H9 (cell line): ENCODE results near the gene LRRC26. TPM values are rescaled to one million over a fixed set of nuclear protein-coding genes. Genes with fewer than 3 reads are reported as not detected.

Source experiments
- DNase-seq: peaks from one replicate; pipeline ENCODE4 v3.0.0-alpha.2; 2017
- H2AFZ ChIP-seq: one replicate; pipeline ENCODE4 v1.6.1; 2013; ENCODE audit warnings: mild to moderate bottlenecking, low read length, control low read depth, moderate library complexity
- H2AK5ac ChIP-seq: 2 replicates; pipeline ENCODE4 v1.6.1; 2013; ENCODE audit warnings: low read length, control low read depth, mixed read lengths; ENCODE audit not compliant: insufficient read length
- H2BK120ac ChIP-seq: one replicate; pipeline ENCODE4 v1.6.1; 2013; ENCODE audit warnings: low read depth, mild to moderate bottlenecking, low read length, control low read depth, inconsistent platforms; ENCODE audit not compliant: poor library complexity, severe bottlenecking
- H2BK12ac ChIP-seq: 2 replicates; pipeline ENCODE4 v1.6.1; 2013; ENCODE audit warnings: low read length, control low read depth, mixed read lengths, low read depth; ENCODE audit not compliant: insufficient read length
- H2BK15ac ChIP-seq: 2 replicates; pipeline ENCODE4 v1.6.1; 2013; ENCODE audit warnings: low read depth, low read length, control low read depth
- H2BK20ac ChIP-seq: one replicate; pipeline ENCODE4 v1.6.1; 2013; ENCODE audit warnings: low read depth, mild to moderate bottlenecking, low read length, control low read depth, inconsistent platforms; ENCODE audit not compliant: poor library complexity, severe bottlenecking
- H2BK5ac ChIP-seq: 2 replicates; pipeline ENCODE4 v1.6.1; 2013; ENCODE audit warnings: low read length, control low read depth, mixed read lengths; ENCODE audit not compliant: insufficient read length
- H3K14ac ChIP-seq: 2 replicates; pipeline ENCODE4 v1.6.1; 2013; ENCODE audit warnings: low read length, control low read depth; ENCODE audit not compliant: insufficient read depth
- H3K18ac ChIP-seq: 2 replicates; pipeline ENCODE4 v1.6.1; 2013; ENCODE audit warnings: low read depth, mild to moderate bottlenecking, mixed read lengths, low read length, control low read depth; ENCODE audit not compliant: insufficient read length
- H3K23ac ChIP-seq: 2 replicates; pipeline ENCODE4 v1.6.1; 2013; ENCODE audit warnings: low read length, control low read depth, mixed read lengths, low read depth; ENCODE audit not compliant: insufficient read length
- H3K23me2 ChIP-seq: 2 replicates; pipeline ENCODE4 v1.6.1; 2013; ENCODE audit warnings: low read depth, mild to moderate bottlenecking, mixed read lengths, low read length, control low read depth; ENCODE audit not compliant: insufficient read length, poor library complexity, severe bottlenecking
- H3K27ac ChIP-seq: 2 replicates; pipeline ENCODE4 v1.5.1; 2013; ENCODE audit warnings: low read length, control low read depth, mixed read lengths, low read depth; ENCODE audit not compliant: insufficient read length
- H3K27me3 ChIP-seq: 2 replicates; pipeline ENCODE4 v1.6.1; 2013; ENCODE audit warnings: low read length, control low read depth, inconsistent platforms; ENCODE audit not compliant: insufficient read depth
- H3K4ac ChIP-seq: 2 replicates; pipeline ENCODE4 v1.6.1; 2013; ENCODE audit warnings: low read depth, mild to moderate bottlenecking, control low read depth, inconsistent platforms, low read length, moderate library complexity
- H3K4me1 ChIP-seq: 2 replicates; pipeline ENCODE4 v1.6.1; 2013; ENCODE audit warnings: low read length, control low read depth, inconsistent platforms; ENCODE audit not compliant: insufficient read depth
- H3K4me2 ChIP-seq: 2 replicates; pipeline ENCODE4 v1.6.1; 2013; ENCODE audit warnings: low read length, control low read depth, mixed read lengths; ENCODE audit not compliant: insufficient read length, insufficient read depth
- H3K56ac ChIP-seq: 2 replicates; pipeline ENCODE4 v1.6.1; 2013; ENCODE audit warnings: low read depth, mild to moderate bottlenecking, mixed read lengths, low read length, control low read depth; ENCODE audit not compliant: insufficient read length
- H3K79me1 ChIP-seq: 2 replicates; pipeline ENCODE4 v1.6.1; 2013; ENCODE audit warnings: low read depth, mild to moderate bottlenecking, moderate library complexity, low read length, control low read depth, inconsistent platforms; ENCODE audit not compliant: insufficient read depth, poor library complexity, severe bottlenecking
- H3K79me2 ChIP-seq: 2 replicates; pipeline ENCODE4 v1.6.1; 2013; ENCODE audit warnings: low read length, control low read depth, inconsistent platforms; ENCODE audit not compliant: insufficient read depth
- H3K9ac ChIP-seq: 2 replicates; pipeline ENCODE4 v1.6.1; 2013; ENCODE audit warnings: low read length, control low read depth, mixed read lengths; ENCODE audit not compliant: insufficient read length; ENCODE audit errors: extremely low read depth
- H3K9me3 ChIP-seq: one replicate; pipeline ENCODE4 v1.6.1; 2013; ENCODE audit warnings: low read depth, low read length, inconsistent platforms; ENCODE audit not compliant: control insufficient read depth
- H3T11ph ChIP-seq: one replicate; pipeline ENCODE4 v1.6.1; 2013; ENCODE audit warnings: mild to moderate bottlenecking, low read length, control low read depth, inconsistent platforms
- H4K20me1 ChIP-seq: one replicate; pipeline ENCODE4 v1.6.1; 2013; ENCODE audit not compliant: control insufficient read depth, insufficient read length, insufficient read depth
- H4K5ac ChIP-seq: 2 replicates; pipeline ENCODE4 v1.6.1; 2013; ENCODE audit warnings: low read depth, mild to moderate bottlenecking, mixed read lengths, low read length, control low read depth; ENCODE audit not compliant: insufficient read length
- H4K8ac ChIP-seq: replicated peaks from 2 replicates; pipeline ENCODE4 v1.6.1; 2013; ENCODE audit warnings: low read length, control low read depth, mixed read lengths, low read depth; ENCODE audit not compliant: insufficient read length
- H4K91ac ChIP-seq: 2 replicates; pipeline ENCODE4 v1.6.1; 2013; ENCODE audit warnings: low read depth, mild to moderate bottlenecking, moderate library complexity, mixed read lengths, low read length, control low read depth; ENCODE audit not compliant: insufficient read length
- H3K27ac Mint-ChIP-seq, 3 experiments: 2 replicates in 2 of 3; 3 replicates in 1 of 3; pipeline ENCODE4 v1.8.0; 2020 to 2021; ENCODE audit warnings: mixed read lengths in 3 of 3, mild to moderate bottlenecking in 1 of 3, moderate library complexity in 1 of 3
- H3K27me3 Mint-ChIP-seq: 2 replicates; pipeline ENCODE4 v1.8.0; 2021; ENCODE audit warnings: low read depth, mild to moderate bottlenecking, moderate library complexity, mixed read lengths
- H3K36me3 Mint-ChIP-seq, 3 experiments: 2 replicates in 2 of 3; 3 replicates in 1 of 3; pipeline ENCODE4 v1.8.0; 2020 to 2021; ENCODE audit warnings: low read depth in 3 of 3, mixed read lengths in 3 of 3; ENCODE audit not compliant: insufficient read depth in 1 of 3
- H3K4me1 Mint-ChIP-seq, 2 experiments: 2 replicates each; pipeline ENCODE4 v1.8.0; 2020; ENCODE audit warnings: mixed read lengths in 2 of 2
- H3K4me3 Mint-ChIP-seq, 2 experiments: 2 replicates in 1 of 2; 3 replicates in 1 of 2; pipeline ENCODE4 v1.8.0; 2020 to 2021; ENCODE audit warnings: mild to moderate bottlenecking in 2 of 2, mixed read lengths in 2 of 2, moderate library complexity in 1 of 2
- H3K9me3 Mint-ChIP-seq, 2 experiments: 2 replicates in 1 of 2; 3 replicates in 1 of 2; pipeline ENCODE4 v1.8.0; 2020; ENCODE audit warnings: mild to moderate bottlenecking in 2 of 2, mixed read lengths in 2 of 2, moderate library complexity in 1 of 2
- WGBS: extraction: QIAGEN DNeasy Blood & Tissue Kit; methylation state at CpG from one replicate; pipeline ENCODE4 v1.1.7; 2013; ENCODE audit warnings: missing lambda C conversion rate, low lambda C conversion rate, mixed read lengths; ENCODE audit not compliant: insufficient read length; ENCODE audit errors: extremely low coverage; 5-methylcytosine and 5-hydroxymethylcytosine counted together
- total RNA-seq: library from RNA; stranded (reverse); gene quantifications from 2 replicates; pipeline ENCODE4 v1.2.1, GENCODE V29; 2021
- TF ChIP-seq, protein P1 (sequence below): fragments of 200-600 bp; sonication (generic); conservative IDR thresholded peaks from 3 replicates; pipeline ENCODE4 v1.8.0; 2021; ENCODE audit warnings: antibody characterized with exemption, mild to moderate bottlenecking

Gene LRRC26
- total RNA-seq, 1 experiment from 2014 or later = 0.96 TPM

DNA sequence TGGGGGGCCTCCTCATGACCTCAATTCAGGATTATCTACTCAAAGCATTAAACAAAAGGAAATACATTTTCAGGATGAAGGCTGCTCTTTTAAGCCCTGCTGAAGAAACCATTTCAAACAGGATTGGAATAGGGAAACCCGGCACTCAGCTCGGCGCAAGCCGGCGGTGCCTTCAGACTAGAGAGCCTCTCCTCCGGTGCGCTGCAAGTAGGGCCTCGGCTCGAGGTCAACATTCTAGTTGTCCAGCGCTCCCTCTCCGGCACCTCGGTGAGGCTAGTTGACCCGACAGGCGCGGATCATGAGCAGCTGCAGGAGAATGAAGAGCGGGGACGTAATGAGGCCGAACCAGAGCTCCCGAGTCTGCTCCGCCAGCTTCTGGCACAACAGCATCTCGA is 34.9 kb upstream of the LRRC26 start:
- H2AFZ ChIP-seq = no peak overlapping the region
- H3K36me3 Mint-ChIP-seq = peaks cover 6 to 32% (median 24%) of the 10 kb centered on the region in 3 experiments
- H3K79me1 ChIP-seq = peaks cover 19% of the 10 kb centered on the region
- no peak overlapping the region for H3K27ac ChIP-seq
- H2BK12ac ChIP-seq = no peak overlapping the region
- H3K4me1 Mint-ChIP-seq = peaks cover 25 to 33% of the 10 kb centered on the region in 2 experiments
- TF ChIP-seq, protein P1, sequence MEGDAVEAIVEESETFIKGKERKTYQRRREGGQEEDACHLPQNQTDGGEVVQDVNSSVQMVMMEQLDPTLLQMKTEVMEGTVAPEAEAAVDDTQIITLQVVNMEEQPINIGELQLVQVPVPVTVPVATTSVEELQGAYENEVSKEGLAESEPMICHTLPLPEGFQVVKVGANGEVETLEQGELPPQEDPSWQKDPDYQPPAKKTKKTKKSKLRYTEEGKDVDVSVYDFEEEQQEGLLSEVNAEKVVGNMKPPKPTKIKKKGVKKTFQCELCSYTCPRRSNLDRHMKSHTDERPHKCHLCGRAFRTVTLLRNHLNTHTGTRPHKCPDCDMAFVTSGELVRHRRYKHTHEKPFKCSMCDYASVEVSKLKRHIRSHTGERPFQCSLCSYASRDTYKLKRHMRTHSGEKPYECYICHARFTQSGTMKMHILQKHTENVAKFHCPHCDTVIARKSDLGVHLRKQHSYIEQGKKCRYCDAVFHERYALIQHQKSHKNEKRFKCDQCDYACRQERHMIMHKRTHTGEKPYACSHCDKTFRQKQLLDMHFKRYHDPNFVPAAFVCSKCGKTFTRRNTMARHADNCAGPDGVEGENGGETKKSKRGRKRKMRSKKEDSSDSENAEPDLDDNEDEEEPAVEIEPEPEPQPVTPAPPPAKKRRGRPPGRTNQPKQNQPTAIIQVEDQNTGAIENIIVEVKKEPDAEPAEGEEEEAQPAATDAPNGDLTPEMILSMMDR = no peak
- no peak overlapping the region for H4K91ac ChIP-seq
- no peak overlapping the region for H2BK120ac ChIP-seq
- H3K14ac ChIP-seq = no peak overlapping the region
- no peak overlapping the region for H4K8ac ChIP-seq
- H3K18ac ChIP-seq = no peak overlapping the region
- WGBS = no CpG with 5 or more reads among the region's 21 CpGs
- H2AK5ac ChIP-seq = no peak overlapping the region
- no peak overlapping the region for H2BK15ac ChIP-seq
- no peak overlapping the region for H2BK20ac ChIP-seq
- H3K27me3 Mint-ChIP-seq = no peaks in the 10 kb centered on the region
- H4K20me1 ChIP-seq = no peaks in the 10 kb centered on the region
- H3K23ac ChIP-seq = no peak overlapping the region
- H3K4me2 ChIP-seq = peak overlapping the region; percentile 68
- H3K9ac ChIP-seq = peak overlapping the region; percentile 70
- H3K23me2 ChIP-seq = peaks cover 8% of the 10 kb centered on the region
- H3K4me1 ChIP-seq = no peaks in the 10 kb centered on the region; the same call in 1 of the 2 replicates
- no peak overlapping the region for H3T11ph ChIP-seq
- no peak overlapping the region for H2BK5ac ChIP-seq
- H3K4me3 Mint-ChIP-seq = peak overlapping the region; percentile 93 to 99
- no peak overlapping the region for H3K56ac ChIP-seq
- H3K27ac Mint-ChIP-seq = peak overlapping the region; percentile 81 to 97 (median 90); a peak in 5 of 7 replicates
- peaks cover 13% of the 10 kb centered on the region; the same call in 1 of the 2 replicates for H3K79me2 ChIP-seq
- no peak for DNase-seq
- no peaks in the 10 kb centered on the region for H3K27me3 ChIP-seq
- no peaks in the 10 kb centered on the region for H3K9me3 ChIP-seq
- no peaks in the 10 kb centered on the region for H3K9me3 Mint-ChIP-seq
- no peak overlapping the region for H4K5ac ChIP-seq
- no peak overlapping the region for H3K4ac ChIP-seq
